ENCODE measurements around the gene LRP1.

LRP1 gene

DNA sequence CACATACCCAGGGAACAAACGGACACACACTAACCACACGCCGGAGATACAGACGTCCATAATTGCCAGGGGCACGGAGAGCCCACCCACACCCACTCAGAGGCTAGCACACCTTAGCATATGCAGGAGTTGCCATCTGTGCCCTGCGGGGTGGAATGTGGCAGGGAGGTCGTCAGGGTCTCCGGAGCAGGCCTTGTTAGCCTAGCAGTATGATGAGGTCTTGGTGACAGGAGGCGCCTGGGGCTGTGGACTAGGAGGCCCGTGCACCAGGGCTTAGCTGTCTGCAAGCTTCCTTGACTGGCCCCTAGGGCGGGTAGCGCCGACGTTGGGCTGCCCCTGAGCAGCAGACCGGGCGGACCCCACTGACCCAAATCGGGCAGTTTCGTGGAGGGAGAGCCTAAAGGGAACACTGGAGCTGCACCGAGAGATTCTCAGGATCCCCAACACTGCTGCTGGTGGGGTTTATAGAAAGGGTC, 112.7 kb downstream of the LRP1 start:
- intact Hi-C loops (cut with DNase I; ENCODE audit: low total_unique reads): no loop called here
- no peak for DNase-seq
- no peak for TF ChIP-seq CTCF (IDR thresholded peaks at IDR 0.05)
- no peak overlapping the region for H3K27ac ChIP-seq
- H3K4me3 ChIP-seq: peak overlapping the region in 1 of 2 donors; percentile 60
- H3K9me3 ChIP-seq: no peaks in the 10 kb centered on the region
- peaks cover 7 to 57% of the 10 kb centered on the region in 2 donors for H3K27me3 ChIP-seq
- peaks cover 11 to 82% (median 71%) of the 10 kb centered on the region in 4 donors for H3K4me1 ChIP-seq
- H3K36me3 ChIP-seq: no peaks in the 10 kb centered on the region

DNA sequence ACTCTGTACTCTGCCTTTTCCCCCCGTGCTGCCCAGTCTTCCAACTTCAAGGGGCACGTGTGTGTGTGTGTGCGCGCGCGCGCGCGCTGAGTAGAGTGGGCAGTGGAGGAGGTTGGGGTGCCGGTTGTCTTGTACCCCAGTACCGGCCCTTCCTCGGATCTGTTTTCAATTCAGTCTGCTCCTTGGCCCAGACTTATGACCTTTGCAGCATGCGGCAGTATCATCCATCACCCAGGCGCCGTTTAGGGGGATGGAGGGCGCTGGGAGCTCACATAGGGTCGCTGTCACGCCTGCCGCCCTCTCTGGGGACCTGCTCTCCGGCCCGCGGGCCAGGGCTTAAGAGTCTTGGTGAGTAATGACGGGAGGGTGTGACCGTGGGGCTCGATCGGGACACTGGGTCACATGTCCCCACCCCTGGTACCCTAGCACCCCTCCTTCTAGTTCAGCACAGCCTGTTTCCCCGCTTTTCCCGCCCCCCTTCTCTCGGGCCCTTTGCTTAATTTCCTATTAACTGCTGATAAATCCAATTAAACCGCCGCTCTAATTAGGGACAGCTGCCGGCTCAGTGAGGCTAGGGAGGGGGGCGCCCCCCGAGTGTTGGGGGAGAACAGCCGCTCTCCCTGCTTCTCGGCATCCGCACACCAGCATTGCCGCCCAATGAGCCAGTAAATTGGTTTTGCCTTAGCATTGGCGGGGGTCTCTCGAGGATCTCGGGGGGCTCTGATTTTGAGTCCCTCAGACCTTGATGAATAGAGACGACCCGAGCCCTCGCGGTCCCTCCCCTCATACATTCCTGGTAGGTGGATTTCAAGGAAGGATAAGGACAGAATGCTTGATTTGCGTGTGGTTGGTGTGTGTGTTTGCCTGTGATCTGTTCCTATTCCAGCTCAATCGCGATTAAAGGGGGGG, 113.4 kb downstream of the LRP1 start:
- Histone ChIP-seq H3K27me3 (peaks cover 7 to 57% of the 10 kb centered on the region in 2 donors), H3K36me3 (no peaks in the 10 kb centered on the region)

GRCh38 chr12:57242329-57242690, 114.0 kb downstream of the LRP1 start:
- Histone ChIP-seq H3K4me3 (peak overlapping the region in 1 of 2 donors; percentile 33), H3K27ac (no peak overlapping the region), H3K36me3 (no peaks in the 10 kb centered on the region), H3K27me3 (peaks cover 7 to 57% of the 10 kb centered on the region in 2 donors), H3K9me3 (no peaks in the 10 kb centered on the region), H3K4me1 (peaks cover 11 to 68% (median 61%) of the 10 kb centered on the region in 4 donors)
- peak in 1 of 2 donors; percentile 67 for DNase-seq
- intact Hi-C loops (cut with DNase I; ENCODE audit: low total_unique reads): no loop called here
- no peak for TF ChIP-seq CTCF (IDR thresholded peaks at IDR 0.05)

More for the DNA sequence above, 113.4 kb downstream of the LRP1 start:
- no peak for TF ChIP-seq CTCF (IDR thresholded peaks at IDR 0.05)
- DNase-seq: peak; percentile 19 to 63
- Histone ChIP-seq H3K4me3 (no peak overlapping the region), H3K27ac (no peak overlapping the region), H3K4me1 (peaks cover 11 to 75% (median 64%) of the 10 kb centered on the region in 4 donors), H3K9me3 (no peaks in the 10 kb centered on the region)
- intact Hi-C loops (cut with DNase I; ENCODE audit: low total_unique reads): no loop called here

GRCh38 chr12:57242691-57243454, 114.6 kb downstream of the LRP1 start:
- H3K4me1 ChIP-seq: peaks cover 11 to 63% (median 55%) of the 10 kb centered on the region in 4 donors
- peak; percentile 34 to 49 for TF ChIP-seq CTCF (IDR thresholded peaks at IDR 0.05)
- H3K27me3 ChIP-seq: peaks cover 7 to 54% of the 10 kb centered on the region in 2 donors
- H3K27ac ChIP-seq: no peak overlapping the region
- H3K9me3 ChIP-seq: no peaks in the 10 kb centered on the region
- intact Hi-C loops (cut with DNase I; ENCODE audit: low total_unique reads): no loop called here
- peak overlapping the region in 1 of 2 donors; percentile 33 for H3K4me3 ChIP-seq
- no peaks in the 10 kb centered on the region for H3K36me3 ChIP-seq
- peak in 1 of 2 donors; percentile 75 for DNase-seq

DNA sequence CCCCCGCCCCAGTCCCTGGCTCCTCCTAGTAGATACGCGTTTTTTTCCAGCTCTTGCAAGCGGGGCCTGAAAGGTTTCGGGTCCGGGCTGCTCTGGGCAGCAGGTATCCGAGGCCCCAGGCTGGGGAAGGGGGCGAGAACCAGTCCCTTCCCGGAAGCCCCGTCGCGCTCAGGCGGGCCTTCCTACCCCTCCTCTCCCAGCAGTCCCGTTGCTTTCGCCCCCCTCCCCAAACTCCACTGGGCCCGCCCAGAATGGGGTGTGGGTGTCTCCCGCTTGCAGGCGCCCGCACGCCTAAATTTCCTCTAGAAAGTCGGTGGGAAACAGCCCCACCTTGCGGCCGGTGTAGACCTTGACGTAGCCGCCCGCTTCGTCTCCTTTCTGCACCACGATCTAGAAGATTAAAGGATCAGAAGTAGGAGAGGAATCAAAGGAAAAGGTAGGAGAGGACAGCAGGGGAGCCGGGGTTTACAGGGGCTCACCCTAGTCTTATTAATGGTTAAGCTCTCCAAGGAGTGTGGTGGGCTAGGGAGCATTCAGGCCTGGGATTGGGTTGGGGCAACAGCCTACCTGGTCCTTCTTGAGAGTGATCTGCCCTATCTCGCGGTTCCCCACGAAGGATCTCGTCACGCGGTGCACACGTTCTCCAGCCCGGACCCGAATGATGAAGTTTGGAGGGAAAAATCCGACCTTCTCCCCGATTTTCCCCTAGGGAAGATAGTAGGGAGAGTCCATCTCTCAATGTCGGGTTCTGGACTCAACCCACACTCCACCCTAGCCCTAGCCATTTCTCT, 115.4 kb downstream of the LRP1 start:
- intact Hi-C loops (cut with DNase I; ENCODE audit: low total_unique reads): no loop called here
- H3K27me3 ChIP-seq: peaks cover 7 to 54% of the 10 kb centered on the region in 2 donors
- peak overlapping the region in 1 of 2 donors; percentile 33 for H3K4me3 ChIP-seq

More for the DNA sequence above, 115.4 kb downstream of the LRP1 start:
- H3K27ac ChIP-seq: no peak overlapping the region
- peak; percentile 71 to 84 for DNase-seq
- H3K36me3 ChIP-seq: no peaks in the 10 kb centered on the region
- TF ChIP-seq CTCF (IDR thresholded peaks at IDR 0.05): peak; percentile 68 to 69
- H3K9me3 ChIP-seq: no peaks in the 10 kb centered on the region
- peaks cover 10 to 54% (median 46%) of the 10 kb centered on the region in 4 donors for H3K4me1 ChIP-seq

All from tibial artery (tissue), 4 donors.